GM23338 (cell line): ENCODE measurements around the gene LCE1E.

Experiments
- CTCF ChIP-seq, 2 experiments: fragments of 200-600 bp in 1 of 2; sonication (generic) in 1 of 2; conservative IDR thresholded peaks; 2 replicates each; pipeline versions ENCODE4 v1.5.1 to v1.6.1; 2016 to 2017; ENCODE audit warnings: antibody characterized with exemption in 2 of 2, low read depth in 2 of 2, mild to moderate bottlenecking in 2 of 2, moderate library complexity in 1 of 2
- ETS1 ChIP-seq: IDR thresholded peaks from 2 replicates; pipeline ENCODE4 v1.6.1; 2016; ENCODE audit warnings: antibody characterized with exemption
- EZH2 ChIP-seq: fragments of 200-600 bp; sonication (generic); IDR thresholded peaks from one replicate; pipeline ENCODE4 v1.8.0; 2017; ENCODE audit warnings: antibody characterized with exemption, mild to moderate bottlenecking, low read depth; ENCODE audit not compliant: unreplicated experiment
- EZH2phosphoT487 ChIP-seq: fragments of 200-600 bp; sonication (generic); IDR thresholded peaks from one replicate; pipeline ENCODE4 v1.8.1; 2018; ENCODE audit warnings: antibody characterized with exemption; ENCODE audit not compliant: unreplicated experiment
- POLR2AphosphoS5 ChIP-seq: IDR thresholded peaks from 2 replicates; pipeline ENCODE4 v1.6.1; 2016; ENCODE audit warnings: antibody characterized with exemption, low read depth
- REST ChIP-seq: IDR thresholded peaks from one replicate; pipeline ENCODE4 v1.6.1; 2018; ENCODE audit warnings: antibody characterized with exemption; ENCODE audit not compliant: unreplicated experiment

- no peak for TF ChIP-seq EZH2
- no peak for TF ChIP-seq CTCF (conservative IDR thresholded peaks at IDR 0.05; ENCODE audit: low read depth in 2 of 2)
- no peak for TF ChIP-seq ETS1
- no peak for TF ChIP-seq REST
- TF ChIP-seq EZH2phosphoT487: no peak
- no peak for TF ChIP-seq POLR2AphosphoS5
Measured at GRCh38 chr1:152824964-152825363, 38.9 kb downstream of the LCE1E start.
